Left cardiac atrium (tissue), 4 donors: Measurements from ENCODE around the gene PBX1. TPM values are rescaled to one million over a fixed set of nuclear protein-coding genes. Genes with fewer than 3 reads are reported as not detected.
A peak's percentile ranks its signal among the peaks of the same experiment; 100 is the strongest.

ENCODE experiments used
- ATAC-seq, 2 donors: fragments of 200-7000 bp; cut with Tn5 transposase; one replicate each; pipeline ENCODE4 v1.9.1; 2020; ENCODE audit warnings: mild to moderate bottlenecking in 2 of 2, moderate library complexity in 2 of 2
- DNase-seq: peaks from one replicate; pipeline ENCODE4 v3.0.0-alpha.2; 2020
- intact Hi-C, 2 donors: fragments of 100-400 bp; cut with DNase I; formaldehyde crosslinking; loops; one replicate each; pipeline versions ENCODE4 v1.14.1 to v1.15.1; 2022 to 2023
- total RNA-seq, 2 donors: library from RNA; stranded (reverse); fragmentation: NEBNext Ultra II Directional; extraction: Animal tissue kit (Norgen Biotek cat#: 25700); gene quantifications; one replicate each; pipeline ENCODE4 v1.2.1, GENCODE V29; 2021
- donor health status: DM: no; HTN: yes; CAD: no.
- donor health status: DM: no; HTN: yes; CAD: no; lungs with severe emphysema.
- donor health status: DM: yes; HTN: yes; CAD: no.
- donor health status: Dilated cardiomyopathy.

Gene PBX1
- total RNA-seq, 2 donors from 2014 or later: 64.7 to 75.0 TPM

DNA sequence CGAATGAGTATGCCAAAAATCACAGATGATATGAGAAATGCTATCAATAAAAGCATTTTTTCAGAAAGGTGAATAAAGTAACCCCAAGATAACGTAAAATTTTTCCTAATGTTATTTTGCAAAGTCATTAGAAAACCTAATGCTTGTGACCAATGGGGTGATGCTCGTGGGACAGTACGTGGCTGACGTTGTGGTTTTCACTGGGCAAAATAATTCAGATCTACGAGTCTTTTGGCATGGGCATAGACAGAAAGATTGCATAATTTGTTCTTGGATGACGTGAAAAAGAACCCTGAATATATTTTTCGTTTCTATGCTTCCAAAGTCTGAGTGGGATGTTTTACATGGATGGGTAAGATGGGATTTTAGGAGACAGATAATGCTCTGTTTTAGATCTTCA is 71.0 kb downstream of the PBX1 start:
- peak in 1 of 2 donors; percentile 53 for ATAC-seq
- no peak for DNase-seq
- intact Hi-C loops: no loop called here

DNA sequence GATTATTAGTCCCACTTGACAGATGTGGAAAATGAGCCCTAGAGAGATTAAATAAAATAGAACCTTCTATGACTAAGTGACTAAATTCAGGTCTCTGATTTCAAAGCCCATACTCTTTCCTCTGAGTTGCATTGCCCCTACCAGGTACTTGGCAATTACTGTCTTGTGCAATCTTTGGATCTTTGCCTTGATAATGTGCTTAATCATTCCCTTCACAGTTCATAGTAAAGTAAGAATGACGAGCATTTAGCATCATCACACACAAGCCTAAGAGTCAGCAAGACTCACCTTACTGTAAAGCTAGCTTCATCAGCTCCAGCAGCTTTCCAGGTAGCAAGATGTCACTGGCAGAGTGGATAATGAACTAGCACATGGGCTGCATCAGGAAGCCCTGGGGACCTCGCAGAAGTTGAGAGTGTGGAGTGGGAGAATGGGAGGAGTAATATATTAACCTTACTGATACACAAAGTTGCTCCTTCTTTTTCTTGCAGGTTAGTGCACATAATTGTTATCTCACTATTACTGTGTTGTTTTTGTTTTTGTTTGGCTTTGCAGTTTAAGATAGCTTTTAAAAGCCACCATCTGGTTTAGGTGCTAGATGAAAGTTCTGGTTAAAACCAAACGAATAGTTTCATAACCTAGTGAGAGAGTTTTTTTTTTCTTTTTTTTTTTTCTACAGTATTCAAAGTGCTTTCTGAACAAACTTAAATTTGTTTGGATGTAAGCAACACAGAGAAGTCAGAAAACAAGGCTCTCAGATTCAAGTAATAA is 71.8 kb downstream of the PBX1 start:
- no peak for DNase-seq
- intact Hi-C loops: no loop called here
- ATAC-seq: peak; percentile 19 to 79

GRCh38 chr1:164631751-164632150 is 72.8 kb downstream of the PBX1 start:
- intact Hi-C loops: no loop called here
- DNase-seq (no peak), ATAC-seq (peak in 1 of 2 donors; percentile 18)

- intact Hi-C loops: no loop called here
- DNase-seq: no peak
- no peak for ATAC-seq
Measured at GRCh38 chr1:164633997-164634396, 75.0 kb downstream of the PBX1 start.

- intact Hi-C loops: loop anchor here in 1 of 2 donors (5.0 kb wide), 1 partner anchor 152 kb away; no protein-coding TSS in a partner anchor
- ATAC-seq: no peak
Measured at GRCh38 chr1:164635059-164635802, 76.2 kb downstream of the PBX1 start.

GRCh38 chr1:164635803-164636731 is 77.1 kb downstream of the PBX1 start:
- DNase-seq (no peak), ATAC-seq (no peak)
- intact Hi-C loops: loop anchor here in 1 of 2 donors (5.0 kb wide), 1 partner anchor 151 kb away; no protein-coding TSS in a partner anchor

More at GRCh38 chr1:164635059-164635802, 76.2 kb downstream of the PBX1 start:
- no peak for DNase-seq

DNA sequence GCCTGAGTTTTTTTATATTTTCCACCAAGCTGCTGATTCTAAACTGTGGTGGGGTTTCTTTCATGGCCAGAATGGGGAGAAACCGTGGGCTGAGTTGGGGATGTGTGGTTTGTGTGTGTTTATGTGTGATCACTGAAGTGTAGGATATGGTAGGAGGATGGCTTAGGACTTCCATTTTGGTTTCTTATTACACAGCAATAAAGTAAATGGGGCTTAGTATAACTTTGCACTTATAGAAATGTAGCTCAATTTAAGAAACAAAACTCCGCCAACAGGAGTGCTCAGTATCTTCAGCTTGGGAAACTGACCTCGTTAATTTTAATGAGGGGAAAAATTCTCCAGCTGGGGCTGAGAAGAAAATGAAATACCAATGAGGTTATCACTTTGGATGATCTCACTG is 77.8 kb downstream of the PBX1 start:
- ATAC-seq (no peak), DNase-seq (no peak)
- intact Hi-C loops: loop anchor here in 1 of 2 donors (5.0 kb wide), 1 partner anchor 151 kb away; no protein-coding TSS in a partner anchor

GRCh38 chr1:164637461-164638375 is 78.7 kb downstream of the PBX1 start:
- ATAC-seq: peak; percentile 36 to 78
- intact Hi-C loops: loop anchor here in 1 of 2 donors (5.0 kb wide), 1 partner anchor 150 kb away; no protein-coding TSS in a partner anchor
- peak; percentile 78 for DNase-seq

DNA sequence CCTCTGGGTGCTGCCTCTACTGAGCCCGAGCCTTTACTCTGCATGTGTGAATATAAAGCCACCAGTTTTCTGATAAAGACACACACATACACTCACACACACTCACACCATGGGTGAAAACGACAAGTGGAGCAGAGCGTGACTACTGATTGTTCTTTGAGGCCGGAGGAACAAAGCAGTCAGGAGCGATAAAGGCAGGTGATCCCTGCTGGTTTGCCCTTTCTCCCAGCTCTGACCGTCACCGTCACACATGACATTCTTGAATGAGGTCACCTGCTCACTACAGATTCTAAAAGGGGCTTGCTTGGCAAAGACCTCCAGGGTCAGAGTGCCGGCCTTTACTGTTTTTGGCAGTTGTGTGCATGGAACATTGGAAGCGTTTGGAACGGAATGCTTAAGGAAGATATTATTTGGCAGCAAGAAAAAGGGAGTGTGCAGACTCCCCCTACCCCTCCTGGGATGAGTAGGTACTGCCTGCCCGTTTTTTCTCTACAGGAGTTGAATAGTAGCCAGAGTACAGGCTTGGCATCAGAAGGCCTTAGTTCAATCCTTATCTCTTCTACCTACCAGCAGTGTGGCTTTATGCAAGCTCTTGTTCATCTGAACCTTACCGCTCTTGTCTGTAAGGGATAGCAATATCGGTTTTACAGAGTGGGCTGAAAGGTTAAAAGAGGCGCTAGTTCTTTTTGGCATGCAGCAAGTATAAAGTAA is 79.7 kb downstream of the PBX1 start:
- ATAC-seq (peak; percentile 28 to 68), DNase-seq (no peak)
- intact Hi-C loops: loop anchor here in 1 of 2 donors (5.0 kb wide), 1 partner anchor 149 kb away; no protein-coding TSS in a partner anchor

DNA sequence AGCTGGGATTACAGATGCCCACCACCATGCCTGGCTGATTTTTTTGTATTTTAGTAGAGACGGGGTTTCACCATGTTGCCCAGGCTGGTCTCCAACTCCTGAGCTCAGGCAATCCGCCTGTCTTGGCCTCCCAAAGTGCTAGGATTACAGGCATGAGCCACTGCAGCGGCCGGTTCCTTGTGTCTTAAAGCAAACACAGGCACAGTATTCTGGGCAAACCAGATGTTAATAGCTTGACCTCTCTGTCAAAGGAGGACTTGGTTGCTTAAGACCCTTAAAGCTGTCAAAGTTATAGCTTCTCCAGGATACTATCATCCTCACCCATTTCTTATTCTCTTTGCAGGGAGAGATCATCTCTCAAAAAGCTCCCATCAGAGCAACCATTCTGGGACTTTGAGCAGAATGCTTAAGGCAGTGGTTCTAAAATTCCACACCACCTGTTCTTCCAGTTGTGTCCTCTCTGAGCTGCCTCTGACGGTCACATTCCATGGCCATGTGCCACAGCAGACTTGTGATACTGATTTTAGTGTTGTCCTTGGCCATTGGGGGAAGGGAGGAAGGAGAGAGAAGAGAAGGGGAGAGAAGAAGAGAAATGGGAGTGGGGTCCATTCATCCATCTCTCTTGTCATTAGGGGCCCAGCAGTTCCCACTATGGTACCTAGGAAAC is 81.8 kb downstream of the PBX1 start:
- ATAC-seq (peak in 1 of 2 donors; percentile 30), DNase-seq (no peak)
- intact Hi-C loops: loop anchor here in 1 of 2 donors (5.0 kb wide), 1 partner anchor 61 kb away; no protein-coding TSS in a partner anchor

- ATAC-seq (peak in 1 of 2 donors; percentile 9), DNase-seq (no peak)
- intact Hi-C loops: loop anchor here in 1 of 2 donors (5.0 kb wide), 1 partner anchor 61 kb away; no protein-coding TSS in a partner anchor
Measured at GRCh38 chr1:164641353-164641730, 82.4 kb downstream of the PBX1 start.

DNA sequence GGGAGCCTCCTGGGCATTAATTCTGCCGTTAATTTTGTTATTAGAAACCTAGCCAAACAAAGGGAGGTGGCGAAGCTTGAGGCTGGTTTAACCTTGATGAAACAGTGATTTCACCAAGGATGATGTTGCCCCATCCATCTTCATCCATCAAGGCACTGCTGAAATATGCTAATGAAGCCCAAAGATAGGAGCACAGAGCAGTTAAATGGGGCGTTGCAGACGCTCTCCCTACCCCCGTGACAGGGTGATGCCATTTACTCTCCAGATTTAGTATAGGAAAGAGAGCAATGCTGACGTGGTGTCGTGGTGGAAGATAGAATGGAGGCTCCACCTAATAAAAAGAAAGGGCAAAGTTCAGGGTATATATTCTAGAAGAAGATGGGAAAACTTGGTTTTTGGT is 84.0 kb downstream of the PBX1 start:
- intact Hi-C loops: loop anchor here in 1 of 2 donors (5.0 kb wide), 1 partner anchor 59 kb away; no protein-coding TSS in a partner anchor
- DNase-seq (no peak), ATAC-seq (no peak)

- intact Hi-C loops: loop anchor here in 1 of 2 donors (5.0 kb wide), 1 partner anchor 58 kb away; no protein-coding TSS in a partner anchor
Measured at GRCh38 chr1:164644268-164644667, 85.3 kb downstream of the PBX1 start.

GRCh38 chr1:164644774-164645644 is 86.0 kb downstream of the PBX1 start:
- ATAC-seq: peak in 1 of 2 donors; percentile 61
- intact Hi-C loops: loop anchor here in 1 of 2 donors (5.0 kb wide), 1 partner anchor 57 kb away; no protein-coding TSS in a partner anchor

More at GRCh38 chr1:164644268-164644667, 85.3 kb downstream of the PBX1 start:
- no peak for DNase-seq
- ATAC-seq: no peak

DNA sequence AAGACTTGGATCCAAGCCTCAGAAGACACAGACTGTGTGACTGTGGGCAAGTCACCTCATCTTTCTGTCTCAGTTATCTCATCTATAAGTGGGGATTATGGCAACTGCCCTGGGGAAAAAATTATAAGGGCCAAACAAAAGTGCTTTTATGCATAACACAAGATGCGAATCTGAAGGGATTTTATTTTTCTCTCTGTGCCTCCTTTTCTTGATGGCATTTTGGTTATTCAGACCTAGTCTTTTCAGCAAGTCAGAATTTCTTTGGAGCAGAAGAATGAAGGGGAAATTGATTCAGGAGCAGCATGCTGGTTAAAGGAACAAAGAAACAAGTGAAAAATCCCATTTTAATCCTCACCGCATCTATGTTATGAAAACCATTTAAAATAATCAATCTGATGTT is 86.9 kb downstream of the PBX1 start:
- DNase-seq (no peak), ATAC-seq (no peak)
- intact Hi-C loops: no loop called here

More at GRCh38 chr1:164644774-164645644, 86.0 kb downstream of the PBX1 start:
- DNase-seq: no peak
